ENCODE measurements around the gene SAMD8. TPM values are rescaled to one million over a fixed set of nuclear protein-coding genes. Genes with fewer than 3 reads are reported as not detected.

SAMD8 gene
- total RNA-seq, 1 donor from 2014 or later: 26.4 TPM

DNA sequence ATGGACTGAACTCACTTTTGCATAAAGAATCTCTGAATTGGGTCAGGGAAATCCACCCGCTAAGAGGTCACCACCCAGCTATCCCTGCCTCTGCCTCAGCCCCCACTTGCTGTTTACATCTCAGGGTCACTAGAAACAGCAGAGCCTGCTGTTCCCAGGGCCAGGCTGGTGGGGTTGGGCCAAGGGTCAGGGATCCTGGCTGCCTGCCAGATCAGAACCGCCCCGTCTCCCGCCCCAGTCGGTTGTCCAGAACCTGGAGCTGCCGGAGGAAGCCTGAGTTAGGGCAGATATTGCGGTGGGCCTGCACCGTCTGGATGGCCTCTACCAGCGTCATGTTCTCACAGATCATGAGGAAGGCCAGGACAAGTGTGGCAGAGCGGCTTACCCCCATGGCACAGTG, 17.0 kb upstream of the SAMD8 start:
- no peaks in the 10 kb centered on the region for H3K9me3 Mint-ChIP-seq (ENCODE audit: unreplicated experiment)
- no peaks in the 10 kb centered on the region for H3K36me3 Mint-ChIP-seq (ENCODE audit: unreplicated experiment)
- DNase-seq (ENCODE audit: extremely low spot score, unreplicated experiment): no peak
- no peaks in the 10 kb centered on the region for H3K27me3 Mint-ChIP-seq (ENCODE audit: unreplicated experiment)
- TF ChIP-seq, protein P1, sequence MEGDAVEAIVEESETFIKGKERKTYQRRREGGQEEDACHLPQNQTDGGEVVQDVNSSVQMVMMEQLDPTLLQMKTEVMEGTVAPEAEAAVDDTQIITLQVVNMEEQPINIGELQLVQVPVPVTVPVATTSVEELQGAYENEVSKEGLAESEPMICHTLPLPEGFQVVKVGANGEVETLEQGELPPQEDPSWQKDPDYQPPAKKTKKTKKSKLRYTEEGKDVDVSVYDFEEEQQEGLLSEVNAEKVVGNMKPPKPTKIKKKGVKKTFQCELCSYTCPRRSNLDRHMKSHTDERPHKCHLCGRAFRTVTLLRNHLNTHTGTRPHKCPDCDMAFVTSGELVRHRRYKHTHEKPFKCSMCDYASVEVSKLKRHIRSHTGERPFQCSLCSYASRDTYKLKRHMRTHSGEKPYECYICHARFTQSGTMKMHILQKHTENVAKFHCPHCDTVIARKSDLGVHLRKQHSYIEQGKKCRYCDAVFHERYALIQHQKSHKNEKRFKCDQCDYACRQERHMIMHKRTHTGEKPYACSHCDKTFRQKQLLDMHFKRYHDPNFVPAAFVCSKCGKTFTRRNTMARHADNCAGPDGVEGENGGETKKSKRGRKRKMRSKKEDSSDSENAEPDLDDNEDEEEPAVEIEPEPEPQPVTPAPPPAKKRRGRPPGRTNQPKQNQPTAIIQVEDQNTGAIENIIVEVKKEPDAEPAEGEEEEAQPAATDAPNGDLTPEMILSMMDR (IDR thresholded peaks at IDR 0.05): no peak
- no peaks in the 10 kb centered on the region for H3K4me1 Mint-ChIP-seq (ENCODE audit: unreplicated experiment)
- H3K27ac Mint-ChIP-seq (ENCODE audit: unreplicated experiment): no peak overlapping the region
- H3K4me3 Mint-ChIP-seq (ENCODE audit: unreplicated experiment): no peak overlapping the region

DNA sequence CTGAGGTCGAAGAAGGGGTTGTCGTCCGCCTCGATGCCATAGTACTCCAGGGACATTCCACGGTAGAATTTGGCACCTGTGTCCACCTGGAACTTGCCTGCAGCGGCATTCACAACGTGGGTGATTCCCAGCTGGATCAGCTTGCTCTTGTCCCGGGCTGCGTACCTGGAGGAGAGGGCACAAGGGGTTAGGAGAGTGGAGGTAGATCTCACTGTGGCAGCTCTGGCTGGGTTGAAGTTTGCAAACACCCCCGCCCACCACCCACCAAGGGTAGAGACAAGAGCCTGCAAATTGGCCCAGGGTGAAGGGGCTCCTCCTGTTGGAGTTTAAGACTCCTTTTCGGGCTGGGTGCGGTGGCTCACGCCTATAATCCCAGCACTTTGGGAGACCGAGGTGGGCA, 15.8 kb upstream of the SAMD8 start:
- no peak for DNase-seq (ENCODE audit: extremely low spot score, unreplicated experiment)
- Mint-ChIP-seq H3K27ac (ENCODE audit: unreplicated experiment) (no peak overlapping the region), H3K4me1 (ENCODE audit: unreplicated experiment) (peaks cover 6% of the 10 kb centered on the region), H3K36me3 (ENCODE audit: unreplicated experiment) (no peaks in the 10 kb centered on the region), H3K27me3 (ENCODE audit: unreplicated experiment) (no peaks in the 10 kb centered on the region), H3K4me3 (ENCODE audit: unreplicated experiment) (no peak overlapping the region), H3K9me3 (ENCODE audit: unreplicated experiment) (no peaks in the 10 kb centered on the region)
- TF ChIP-seq, protein P1 (IDR thresholded peaks at IDR 0.05): no peak

DNA sequence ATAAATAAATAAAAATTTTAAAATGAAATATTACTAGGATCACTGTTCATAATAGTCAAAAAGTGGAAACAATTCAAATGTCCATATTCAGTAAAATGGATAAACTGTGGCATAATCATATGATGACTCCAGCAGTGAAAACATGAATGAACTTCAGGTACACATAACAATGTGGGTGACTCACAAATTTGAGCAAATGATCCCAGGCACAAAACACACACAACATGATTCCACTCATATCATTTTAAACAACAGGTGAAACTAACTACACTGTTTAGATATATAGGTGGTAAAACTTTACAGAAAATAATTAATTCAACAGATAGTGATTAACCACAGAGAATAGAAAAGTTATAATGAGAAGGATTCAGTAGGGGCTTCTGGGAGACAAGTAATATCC, 14.7 kb upstream of the SAMD8 start:
- H3K27ac Mint-ChIP-seq (ENCODE audit: unreplicated experiment): no peak overlapping the region
- no peak for DNase-seq (ENCODE audit: extremely low spot score, unreplicated experiment)
- no peaks in the 10 kb centered on the region for H3K9me3 Mint-ChIP-seq (ENCODE audit: unreplicated experiment)
- TF ChIP-seq, protein P1 (IDR thresholded peaks at IDR 0.05): no peak
- H3K4me3 Mint-ChIP-seq (ENCODE audit: unreplicated experiment): no peak overlapping the region
- H3K36me3 Mint-ChIP-seq (ENCODE audit: unreplicated experiment): no peaks in the 10 kb centered on the region
- peaks cover 7% of the 10 kb centered on the region for H3K4me1 Mint-ChIP-seq (ENCODE audit: unreplicated experiment)
- no peaks in the 10 kb centered on the region for H3K27me3 Mint-ChIP-seq (ENCODE audit: unreplicated experiment)

DNA sequence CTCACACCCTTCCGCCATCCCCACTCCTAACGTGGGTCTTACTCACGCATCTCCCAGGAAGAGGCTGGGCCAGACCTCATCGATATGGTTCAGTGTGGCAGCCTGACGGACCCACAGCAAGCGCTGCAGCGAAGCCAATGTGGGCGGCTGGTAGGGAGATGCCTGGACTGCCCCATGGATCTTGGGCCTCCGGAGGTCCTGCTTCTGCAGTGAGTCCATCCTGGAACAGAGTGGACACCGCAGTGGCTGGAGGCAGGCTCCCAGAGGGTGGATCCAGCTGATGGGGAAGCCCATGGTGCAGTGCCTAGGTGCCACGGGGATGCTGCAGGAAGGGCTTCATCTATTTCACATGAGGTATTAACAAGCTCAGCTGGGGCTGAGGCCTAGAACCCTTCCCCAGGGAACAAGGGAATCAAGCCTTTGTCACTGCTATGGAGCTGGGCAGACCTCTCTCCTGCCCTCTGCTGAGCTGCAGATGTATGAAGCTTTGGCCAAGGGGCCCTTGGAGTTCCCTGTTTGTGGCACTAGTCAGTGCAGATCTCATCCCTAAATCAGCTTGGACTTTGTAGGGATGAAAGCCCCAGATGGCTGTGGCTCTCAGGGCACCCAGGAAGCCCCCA, 13.7 kb upstream of the SAMD8 start:
- Mint-ChIP-seq H3K36me3 (ENCODE audit: unreplicated experiment) (no peaks in the 10 kb centered on the region), H3K27me3 (ENCODE audit: unreplicated experiment) (no peaks in the 10 kb centered on the region), H3K4me1 (ENCODE audit: unreplicated experiment) (peaks cover 7% of the 10 kb centered on the region), H3K27ac (ENCODE audit: unreplicated experiment) (no peak overlapping the region), H3K4me3 (ENCODE audit: unreplicated experiment) (no peak overlapping the region), H3K9me3 (ENCODE audit: unreplicated experiment) (no peaks in the 10 kb centered on the region)
- TF ChIP-seq, protein P1 (IDR thresholded peaks at IDR 0.05): peak; percentile 31
- DNase-seq (ENCODE audit: extremely low spot score, unreplicated experiment): no peak

DNA sequence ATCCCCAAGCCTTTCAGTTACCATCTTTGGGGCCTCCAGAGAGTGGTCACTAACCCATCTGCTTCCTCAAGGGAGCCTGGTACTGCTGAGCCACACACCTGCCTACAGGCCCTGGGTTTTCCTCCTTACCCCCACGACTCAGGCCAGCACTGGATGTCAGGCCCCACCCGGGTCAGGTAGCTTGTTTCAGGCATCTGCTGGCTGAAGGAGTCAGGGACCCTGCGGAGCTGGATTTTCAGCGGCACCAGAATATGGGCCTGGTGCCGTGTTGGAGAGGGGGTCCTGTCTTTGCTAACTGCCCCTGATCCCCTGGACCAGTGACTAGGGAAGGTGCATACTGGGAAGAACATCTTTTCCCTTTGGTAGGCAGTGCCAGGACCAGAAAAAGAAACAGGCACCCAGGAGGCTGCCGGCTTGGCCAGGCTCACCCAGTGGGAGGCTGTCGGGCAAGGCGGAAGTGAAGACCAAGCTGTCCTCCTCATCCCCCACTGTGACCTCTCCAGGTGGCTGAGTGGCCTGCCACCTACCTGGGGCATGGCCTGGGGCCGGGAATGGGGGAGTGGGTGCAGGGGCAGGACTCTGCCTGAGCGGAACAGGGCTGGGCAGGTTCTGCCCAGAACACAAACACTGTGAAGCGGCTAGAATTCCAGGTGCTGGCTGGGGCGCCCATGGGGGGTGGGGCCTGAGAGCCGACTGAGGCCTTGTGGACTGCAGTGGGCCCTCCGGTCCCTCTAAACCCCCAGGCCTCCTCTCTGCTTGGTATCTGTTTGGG, 12.4 kb upstream of the SAMD8 start:
- Mint-ChIP-seq H3K9me3 (ENCODE audit: unreplicated experiment) (no peaks in the 10 kb centered on the region), H3K36me3 (ENCODE audit: unreplicated experiment) (no peaks in the 10 kb centered on the region), H3K27ac (ENCODE audit: unreplicated experiment) (no peak overlapping the region), H3K4me1 (ENCODE audit: unreplicated experiment) (peaks cover 7% of the 10 kb centered on the region), H3K4me3 (ENCODE audit: unreplicated experiment) (no peak overlapping the region), H3K27me3 (ENCODE audit: unreplicated experiment) (no peaks in the 10 kb centered on the region)
- no peak for DNase-seq (ENCODE audit: extremely low spot score, unreplicated experiment)
- TF ChIP-seq, protein P1 (IDR thresholded peaks at IDR 0.05): no peak
